ENCODE results near the gene ZNF91. TPM values are rescaled to one million over a fixed set of nuclear protein-coding genes. Genes with fewer than 3 reads are reported as not detected.
"Not testable (repeated sequence)": the region's sequence is repeated elsewhere in the genome, so short reads cannot be mapped to it uniquely, and the experiment has no call there.

ZNF91 gene
- total RNA-seq, 1 experiment from 2014 or later, result 19.0 TPM

DNA sequence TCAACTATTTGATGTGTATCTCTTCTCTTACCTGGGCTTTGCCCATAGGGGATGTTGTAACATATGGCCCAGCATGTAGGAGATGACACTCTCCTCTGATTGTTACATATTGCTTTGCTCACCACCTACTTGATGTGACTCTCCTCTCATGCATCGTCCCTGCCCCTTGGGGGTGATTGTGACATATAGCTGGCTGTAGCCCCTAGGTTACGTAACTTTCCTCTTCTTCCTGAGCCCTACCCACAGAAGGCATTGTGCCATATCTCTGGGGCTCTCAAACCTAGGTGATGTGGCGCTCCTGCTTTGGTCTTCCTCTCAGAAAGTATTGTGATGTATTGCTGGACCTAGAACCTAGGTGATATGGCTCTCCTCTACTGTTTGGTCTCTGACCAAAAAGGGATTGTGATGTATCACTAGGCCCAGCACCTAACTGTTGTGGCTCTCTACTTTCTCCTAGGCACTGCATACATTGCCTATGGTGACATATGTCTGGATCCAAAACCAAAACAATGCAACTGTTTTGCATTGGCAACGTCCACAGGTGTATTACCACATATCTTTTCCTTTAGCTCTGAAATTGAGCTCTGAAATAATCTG, 73.2 kb downstream of the ZNF91 start:
- TF ChIP-seq, protein P1, sequence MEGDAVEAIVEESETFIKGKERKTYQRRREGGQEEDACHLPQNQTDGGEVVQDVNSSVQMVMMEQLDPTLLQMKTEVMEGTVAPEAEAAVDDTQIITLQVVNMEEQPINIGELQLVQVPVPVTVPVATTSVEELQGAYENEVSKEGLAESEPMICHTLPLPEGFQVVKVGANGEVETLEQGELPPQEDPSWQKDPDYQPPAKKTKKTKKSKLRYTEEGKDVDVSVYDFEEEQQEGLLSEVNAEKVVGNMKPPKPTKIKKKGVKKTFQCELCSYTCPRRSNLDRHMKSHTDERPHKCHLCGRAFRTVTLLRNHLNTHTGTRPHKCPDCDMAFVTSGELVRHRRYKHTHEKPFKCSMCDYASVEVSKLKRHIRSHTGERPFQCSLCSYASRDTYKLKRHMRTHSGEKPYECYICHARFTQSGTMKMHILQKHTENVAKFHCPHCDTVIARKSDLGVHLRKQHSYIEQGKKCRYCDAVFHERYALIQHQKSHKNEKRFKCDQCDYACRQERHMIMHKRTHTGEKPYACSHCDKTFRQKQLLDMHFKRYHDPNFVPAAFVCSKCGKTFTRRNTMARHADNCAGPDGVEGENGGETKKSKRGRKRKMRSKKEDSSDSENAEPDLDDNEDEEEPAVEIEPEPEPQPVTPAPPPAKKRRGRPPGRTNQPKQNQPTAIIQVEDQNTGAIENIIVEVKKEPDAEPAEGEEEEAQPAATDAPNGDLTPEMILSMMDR (IDR thresholded peaks at IDR 0.05; ENCODE audit: unreplicated experiment), result no peak
- H3K4me3 Mint-ChIP-seq (ENCODE audit: low read depth, unreplicated experiment), result no peak overlapping the region
- no peak for DNase-seq
- intact Hi-C loops (cut with micrococcal nuclease; ENCODE audit: unreplicated experiment), result loop anchor here (5.0 kb wide), 1 partner anchor 145 kb away; no protein-coding TSS in a partner anchor
- H3K4me1 Mint-ChIP-seq (ENCODE audit: low read depth, unreplicated experiment), result no peaks in the 10 kb centered on the region
- H3K27me3 Mint-ChIP-seq (ENCODE audit: unreplicated experiment), result no peaks in the 10 kb centered on the region
- no peak overlapping the region for H3K27ac Mint-ChIP-seq (ENCODE audit: unreplicated experiment)
- CTCF ChIA-PET, result no interaction called here
- no TSS peak for BruUV-seq (replicated peaks)
- H3K9me3 Mint-ChIP-seq (ENCODE audit: low read depth, unreplicated experiment), result peaks cover 30% of the 10 kb centered on the region
- H3K36me3 Mint-ChIP-seq (ENCODE audit: insufficient read depth, unreplicated experiment), result no peaks in the 10 kb centered on the region

DNA sequence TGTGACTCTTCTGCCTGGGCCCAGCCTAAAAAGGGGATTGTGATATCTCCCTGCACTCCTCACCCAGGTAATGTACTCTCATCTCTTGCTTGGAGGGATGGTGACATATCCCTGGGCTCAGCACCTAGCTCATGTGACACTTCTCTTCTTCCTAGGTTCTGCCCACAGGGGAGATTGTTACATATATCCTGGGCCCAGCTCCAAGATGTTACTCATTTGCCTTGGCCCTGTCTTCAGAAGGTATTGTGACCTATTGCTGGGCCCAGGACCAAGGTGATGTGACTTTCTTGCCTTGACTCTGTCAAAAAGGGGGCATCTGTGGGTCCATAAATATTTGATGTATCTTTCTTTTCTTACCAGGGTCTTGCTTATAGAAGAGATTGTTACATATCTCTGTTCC, 73.9 kb downstream of the ZNF91 start:
- H3K36me3 Mint-ChIP-seq (ENCODE audit: insufficient read depth, unreplicated experiment); H3K27me3 Mint-ChIP-seq (ENCODE audit: unreplicated experiment); H3K4me1 Mint-ChIP-seq (ENCODE audit: low read depth, unreplicated experiment); H3K27ac Mint-ChIP-seq (ENCODE audit: unreplicated experiment); CTCF ChIA-PET; BruUV-seq (replicated peaks); DNase-seq; H3K4me3 Mint-ChIP-seq (ENCODE audit: low read depth, unreplicated experiment): not testable (repeated sequence)
- intact Hi-C loops (cut with micrococcal nuclease; ENCODE audit: unreplicated experiment), result loop anchor here (5.0 kb wide), 1 partner anchor 146 kb away; no protein-coding TSS in a partner anchor
- H3K9me3 Mint-ChIP-seq (ENCODE audit: low read depth, unreplicated experiment), result peaks cover 30% of the 10 kb centered on the region

DNA sequence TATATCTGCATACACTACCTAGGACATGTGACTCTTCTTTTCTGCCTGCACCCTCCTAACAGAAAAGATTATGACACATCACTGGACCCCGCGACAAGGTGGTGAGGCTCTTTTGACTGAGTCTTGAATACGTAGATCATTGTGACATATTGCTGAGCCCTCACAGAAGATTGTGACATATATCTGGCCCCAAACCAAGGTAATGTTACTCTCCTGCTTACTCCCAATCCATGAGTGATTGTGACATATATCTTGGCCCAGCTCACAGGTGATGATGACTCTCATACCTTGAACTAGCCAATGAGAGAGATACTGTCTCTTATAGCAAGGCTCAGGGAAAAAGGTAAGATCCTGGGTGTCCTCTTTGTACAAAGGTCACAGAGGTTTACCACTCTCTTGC, 75.7 kb downstream of the ZNF91 start:
- BruUV-seq (replicated peaks); H3K4me1 Mint-ChIP-seq (ENCODE audit: low read depth, unreplicated experiment); DNase-seq; H3K4me3 Mint-ChIP-seq (ENCODE audit: low read depth, unreplicated experiment); H3K27me3 Mint-ChIP-seq (ENCODE audit: unreplicated experiment); H3K27ac Mint-ChIP-seq (ENCODE audit: unreplicated experiment); CTCF ChIA-PET; H3K36me3 Mint-ChIP-seq (ENCODE audit: insufficient read depth, unreplicated experiment); intact Hi-C loops (cut with micrococcal nuclease; ENCODE audit: unreplicated experiment): not testable (repeated sequence)
- peaks cover 27% of the 10 kb centered on the region for H3K9me3 Mint-ChIP-seq (ENCODE audit: low read depth, unreplicated experiment)

DNA sequence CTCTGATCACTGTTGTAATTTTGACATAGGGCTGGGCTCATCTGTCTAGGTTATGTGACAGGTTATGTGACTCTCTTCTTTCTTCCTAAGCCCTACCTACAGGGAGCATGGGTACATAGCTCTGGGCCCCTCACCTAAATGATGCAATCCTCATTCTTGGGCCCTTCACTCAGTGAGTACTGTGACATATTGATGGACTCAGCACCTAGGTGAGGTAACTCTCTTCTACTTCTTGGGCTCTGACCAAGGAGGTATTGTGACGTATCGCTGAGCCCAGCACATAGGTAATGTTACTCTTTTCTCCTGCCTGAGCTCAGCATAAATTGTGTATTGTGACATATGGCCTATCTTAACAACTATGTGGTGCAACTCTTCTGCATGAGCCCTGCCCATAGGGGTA, 76.3 kb downstream of the ZNF91 start:
- intact Hi-C loops (cut with micrococcal nuclease; ENCODE audit: unreplicated experiment); DNase-seq: not testable (repeated sequence)
- peaks cover 25% of the 10 kb centered on the region for H3K9me3 Mint-ChIP-seq (ENCODE audit: low read depth, unreplicated experiment)

DNA sequence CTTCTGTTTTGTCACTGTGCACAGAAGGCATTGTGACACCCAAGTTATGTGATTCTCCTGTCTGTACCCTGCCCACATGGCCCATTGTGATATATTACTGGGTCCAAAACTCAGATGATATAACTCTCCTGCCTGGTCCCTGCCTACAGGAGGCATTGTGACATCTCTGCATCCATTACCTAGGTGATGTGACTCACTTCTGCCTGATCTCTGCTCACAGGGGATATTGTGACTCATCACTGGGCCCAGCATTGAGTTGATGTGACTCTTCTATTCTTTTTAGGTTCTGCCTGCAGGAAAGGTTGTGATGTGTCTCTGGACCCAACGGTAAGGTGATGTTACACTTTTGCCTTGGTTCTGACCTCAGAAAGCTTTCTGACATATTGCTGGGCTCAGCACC, 77.1 kb downstream of the ZNF91 start:
- Mint-ChIP-seq H3K27me3 (ENCODE audit: unreplicated experiment) (no peaks in the 10 kb centered on the region), H3K9me3 (ENCODE audit: low read depth, unreplicated experiment) (peaks cover 17% of the 10 kb centered on the region), H3K36me3 (ENCODE audit: insufficient read depth, unreplicated experiment) (no peaks in the 10 kb centered on the region), H3K27ac (ENCODE audit: unreplicated experiment) (no peak overlapping the region), H3K4me3 (ENCODE audit: low read depth, unreplicated experiment) (no peak overlapping the region), H3K4me1 (ENCODE audit: low read depth, unreplicated experiment) (no peaks in the 10 kb centered on the region)
- no peak for DNase-seq
- TF ChIP-seq, protein P1 (IDR thresholded peaks at IDR 0.05; ENCODE audit: unreplicated experiment), result no peak
- intact Hi-C loops (cut with micrococcal nuclease; ENCODE audit: unreplicated experiment), result no loop called here
- no TSS peak for BruUV-seq (replicated peaks)
- CTCF ChIA-PET, result no interaction called here

More for the DNA sequence above, 76.3 kb downstream of the ZNF91 start:
- H3K36me3 Mint-ChIP-seq (ENCODE audit: insufficient read depth, unreplicated experiment); H3K4me3 Mint-ChIP-seq (ENCODE audit: low read depth, unreplicated experiment); H3K27me3 Mint-ChIP-seq (ENCODE audit: unreplicated experiment); BruUV-seq (replicated peaks); H3K27ac Mint-ChIP-seq (ENCODE audit: unreplicated experiment); H3K4me1 Mint-ChIP-seq (ENCODE audit: low read depth, unreplicated experiment); CTCF ChIA-PET: not testable (repeated sequence)

DNA sequence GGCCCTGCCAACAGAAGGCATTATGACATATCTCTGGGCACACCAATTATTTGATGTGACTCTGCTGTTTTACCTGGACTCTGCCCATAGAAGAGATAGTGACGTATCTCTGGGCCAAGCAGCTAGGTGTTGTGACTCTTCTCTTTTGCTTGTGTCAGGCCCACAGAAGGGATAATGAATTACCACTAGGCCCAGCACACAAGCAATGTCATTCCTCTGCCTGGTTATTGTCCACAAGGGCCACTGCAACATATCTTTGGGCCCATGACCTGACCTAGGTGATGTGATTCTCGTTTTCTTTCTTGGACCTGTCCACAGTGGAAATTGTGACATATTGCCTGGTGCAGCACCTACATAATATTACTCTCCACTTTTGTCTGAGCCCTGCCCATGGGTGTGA, 80.0 kb downstream of the ZNF91 start:
- H3K4me1 Mint-ChIP-seq (ENCODE audit: low read depth, unreplicated experiment), result no peaks in the 10 kb centered on the region
- DNase-seq, result no peak
- CTCF ChIA-PET, result no interaction called here
- no TSS peak for BruUV-seq (replicated peaks)
- no peaks in the 10 kb centered on the region for H3K27me3 Mint-ChIP-seq (ENCODE audit: unreplicated experiment)
- TF ChIP-seq, protein P1 (IDR thresholded peaks at IDR 0.05; ENCODE audit: unreplicated experiment), result no peak
- intact Hi-C loops (cut with micrococcal nuclease; ENCODE audit: unreplicated experiment), result no loop called here
- H3K27ac Mint-ChIP-seq (ENCODE audit: unreplicated experiment), result no peak overlapping the region
- H3K4me3 Mint-ChIP-seq (ENCODE audit: low read depth, unreplicated experiment), result no peak overlapping the region
- H3K36me3 Mint-ChIP-seq (ENCODE audit: insufficient read depth, unreplicated experiment), result no peaks in the 10 kb centered on the region
- H3K9me3 Mint-ChIP-seq (ENCODE audit: low read depth, unreplicated experiment), result peaks cover 16% of the 10 kb centered on the region
